HEK293 (cell line): ENCODE data around the gene APEX2.

Experiments used
- CTCF ChIA-PET: fragments of 350-600 bp; formaldehyde crosslinking; extraction: SDS; loops from one replicate; lab custom pipeline; 2021; ENCODE audit warnings: antibody characterized with exemption; lab: Yijun Ruan, JAX
- POLR2A ChIA-PET: fragments of 300-600 bp; formaldehyde crosslinking; extraction: SDS; loops from one replicate; lab custom pipeline; 2020; ENCODE audit warnings: antibody characterized with exemption, inconsistent platforms; lab: Yijun Ruan, JAX
- H3K27ac ChIP-seq: fragments of 200-500 bp; sonication (Bioruptor generic); 2 replicates; pipeline ENCODE4 v1.5.1; 2014; ENCODE audit warnings: low read depth, low read length, control low read depth, inconsistent platforms; ENCODE audit errors: extremely low read depth
- H3K36me3 ChIP-seq, 2 experiments: fragments of 200-500 bp in 1 of 2; sonication (Bioruptor generic) in 1 of 2; 1 replicate in 1 of 2; 2 replicates in 1 of 2; pipeline ENCODE4 v1.5.1; 2014 to 2017; ENCODE audit warnings: inconsistent platforms in 2 of 2, low read length in 2 of 2; ENCODE audit not compliant: control insufficient read depth in 2 of 2, insufficient read depth in 1 of 2
- H3K4me1 ChIP-seq: fragments of 200-500 bp; sonication (Bioruptor generic); 2 replicates; pipeline ENCODE4 v1.5.1; 2014; ENCODE audit warnings: mild to moderate bottlenecking, low read length, inconsistent platforms; ENCODE audit not compliant: control insufficient read depth, insufficient read depth
- H3K4me3 ChIP-seq: 2 replicates; pipeline ENCODE4 v1.5.1; 2011; ENCODE audit warnings: low read depth, mild to moderate bottlenecking, control low read depth, low read length, moderate library complexity
- H3K9me3 ChIP-seq: fragments of 200-500 bp; sonication (Bioruptor generic); 2 replicates; pipeline ENCODE4 v1.5.1; 2014; ENCODE audit warnings: low read depth, low read length, inconsistent platforms; ENCODE audit not compliant: control insufficient read depth, insufficient read depth
- BCL11A ChIP-seq: fragments of 450-650 bp; formaldehyde crosslinking; IDR thresholded peaks from 2 replicates; pipeline ENCODE4 v1.5.1; 2016; ENCODE audit warnings: low read depth, missing biosample characterization, missing genetic modification characterization
- KLF16 ChIP-seq: fragments of 450-650 bp; formaldehyde crosslinking; IDR thresholded peaks from 2 replicates; pipeline ENCODE4 v1.5.1; 2017; ENCODE audit warnings: missing biosample characterization, missing genetic modification characterization
- PRDM1 ChIP-seq: fragments of 450-650 bp; formaldehyde crosslinking; IDR thresholded peaks from 2 replicates; pipeline ENCODE4; 2016; ENCODE audit warnings: missing biosample characterization, missing genetic modification characterization
- ZNF121 ChIP-seq: fragments of 450-650 bp; formaldehyde crosslinking; IDR thresholded peaks from 2 replicates; pipeline ENCODE4 v1.5.1; 2016; ENCODE audit warnings: missing biosample characterization, missing genetic modification characterization
- ZNF133 ChIP-seq: fragments of 450-650 bp; formaldehyde crosslinking; IDR thresholded peaks from 2 replicates; pipeline ENCODE4 v1.5.1; 2016; ENCODE audit warnings: missing biosample characterization, missing genetic modification characterization
- ZNF146 ChIP-seq: fragments of 450-650 bp; formaldehyde crosslinking; IDR thresholded peaks from 2 replicates; pipeline ENCODE4 v1.5.1; 2016; ENCODE audit warnings: missing biosample characterization, missing genetic modification characterization
- ZNF157 ChIP-seq: fragments of 450-650 bp; formaldehyde crosslinking; IDR thresholded peaks from 2 replicates; pipeline ENCODE4 v1.5.1; 2016; ENCODE audit warnings: missing biosample characterization, missing genetic modification characterization
- ZNF16 ChIP-seq: fragments of 450-650 bp; formaldehyde crosslinking; IDR thresholded peaks from 2 replicates; pipeline ENCODE4 v1.5.1; 2016; ENCODE audit warnings: low read depth, missing biosample characterization, missing genetic modification characterization
- ZNF221 ChIP-seq: fragments of 450-650 bp; formaldehyde crosslinking; IDR thresholded peaks from 2 replicates; pipeline ENCODE4 v1.5.1; 2017; ENCODE audit warnings: missing biosample characterization, missing genetic modification characterization, borderline replicate concordance
- ZNF26 ChIP-seq: fragments of 450-650 bp; formaldehyde crosslinking; IDR thresholded peaks from 2 replicates; pipeline ENCODE4 v1.5.1; 2016; ENCODE audit warnings: missing biosample characterization, missing genetic modification characterization
- ZNF324 ChIP-seq: fragments of 450-650 bp; formaldehyde crosslinking; IDR thresholded peaks from 2 replicates; pipeline ENCODE4 v1.5.1; 2016; ENCODE audit warnings: missing biosample characterization, missing genetic modification characterization
- ZNF391 ChIP-seq: fragments of 450-650 bp; formaldehyde crosslinking; IDR thresholded peaks from 2 replicates; pipeline ENCODE4 v1.5.1; 2016; ENCODE audit warnings: low read depth, missing biosample characterization, missing genetic modification characterization, borderline replicate concordance
- ZNF394 ChIP-seq: fragments of 450-650 bp; formaldehyde crosslinking; IDR thresholded peaks from 2 replicates; pipeline ENCODE4 v1.5.1; 2016; ENCODE audit warnings: missing biosample characterization, missing genetic modification characterization, mild to moderate bottlenecking, moderate library complexity, borderline replicate concordance
- ZNF404 ChIP-seq: fragments of 450-650 bp; formaldehyde crosslinking; IDR thresholded peaks from 2 replicates; pipeline ENCODE4 v1.5.1; 2017; ENCODE audit warnings: missing biosample characterization, missing genetic modification characterization
- ZNF501 ChIP-seq: fragments of 450-650 bp; formaldehyde crosslinking; IDR thresholded peaks from 2 replicates; pipeline ENCODE4 v1.5.1; 2016; ENCODE audit warnings: missing biosample characterization, missing genetic modification characterization
- ZNF549 ChIP-seq: fragments of 450-650 bp; IDR thresholded peaks from 2 replicates; pipeline ENCODE4 v1.5.1; 2018; ENCODE audit warnings: missing biosample characterization, missing genetic modification characterization, mild to moderate bottlenecking, inconsistent platforms, moderate library complexity
- ZNF571 ChIP-seq: fragments of 450-650 bp; formaldehyde crosslinking; IDR thresholded peaks from 2 replicates; pipeline ENCODE4 v1.5.0; 2017; ENCODE audit warnings: missing biosample characterization, missing genetic modification characterization
- ZNF626 ChIP-seq: fragments of 450-650 bp; sonication (Bioruptor Pico); formaldehyde crosslinking; IDR thresholded peaks from 2 replicates; pipeline ENCODE4 v1.5.1; 2018; ENCODE audit warnings: missing biosample characterization, missing genetic modification characterization, inconsistent platforms
- ZNF785 ChIP-seq: fragments of 450-650 bp; formaldehyde crosslinking; IDR thresholded peaks from 2 replicates; pipeline ENCODE4 v1.5.1; 2016; ENCODE audit warnings: missing biosample characterization, missing genetic modification characterization
- ZNF843 ChIP-seq: fragments of 450-650 bp; formaldehyde crosslinking; IDR thresholded peaks from 2 replicates; pipeline ENCODE4 v1.5.1; 2016; ENCODE audit warnings: missing biosample characterization, missing genetic modification characterization
- ZSCAN16 ChIP-seq: fragments of 450-650 bp; formaldehyde crosslinking; IDR thresholded peaks from 2 replicates; pipeline ENCODE4 v1.5.1; 2016; ENCODE audit warnings: missing biosample characterization, missing genetic modification characterization
- ZSCAN23 ChIP-seq: fragments of 450-650 bp; formaldehyde crosslinking; IDR thresholded peaks from 2 replicates; pipeline ENCODE4 v1.5.1; 2016; ENCODE audit warnings: missing biosample characterization, missing genetic modification characterization
- ZXDB ChIP-seq: fragments of 450-650 bp; formaldehyde crosslinking; IDR thresholded peaks from 2 replicates; pipeline ENCODE4 v1.5.1; 2016; ENCODE audit warnings: missing biosample characterization, missing genetic modification characterization

APEX2 gene

DNA sequence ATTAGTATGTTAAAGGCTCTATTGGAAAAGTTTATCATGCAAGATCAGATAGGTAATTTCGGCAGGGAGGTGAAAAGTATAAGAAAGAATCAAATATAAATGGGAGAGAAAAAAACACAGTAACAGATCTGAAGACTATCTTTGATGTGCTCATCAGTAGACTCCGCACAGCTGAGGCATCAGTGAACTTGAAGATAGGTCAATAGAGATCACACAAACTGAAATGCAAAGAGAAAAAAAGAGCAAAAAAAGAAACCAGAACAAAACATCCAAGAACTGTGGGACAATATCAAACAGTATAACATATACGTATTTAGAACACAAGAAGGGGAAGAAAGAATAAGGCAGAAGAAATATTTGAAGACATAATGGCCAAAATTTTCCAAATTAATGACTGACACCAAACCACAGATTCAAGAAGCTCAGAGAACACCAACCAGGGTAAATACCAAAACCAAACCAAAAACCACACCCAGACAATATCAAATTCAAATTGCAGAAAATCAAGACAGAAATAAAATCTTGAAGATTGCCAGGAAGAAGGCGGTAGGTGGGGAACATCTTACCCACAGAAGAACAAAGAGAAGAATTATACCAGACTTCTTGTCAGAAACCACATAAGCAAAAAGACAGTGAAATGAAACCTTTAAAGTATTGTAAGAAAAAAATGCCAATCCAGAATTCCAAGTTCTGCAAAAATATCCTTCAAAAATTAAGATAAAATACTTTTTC lies 35.2 kb upstream of the APEX2 start:
- POLR2A ChIA-PET, result no interaction called here
- TF ChIP-seq ZNF549 (tag by site-specific recombination) (no peak), ZNF16 (tag by site-specific recombination) (no peak), ZNF157 (tag by site-specific recombination) (no peak), ZNF571 (tag by site-specific recombination) (no peak)
- no peaks in the 10 kb centered on the region for H3K36me3 ChIP-seq
- CTCF ChIA-PET, result no interaction called here
- H3K4me1 ChIP-seq, result no peaks in the 10 kb centered on the region
- H3K27ac ChIP-seq, result no peak overlapping the region
- H3K4me3 ChIP-seq, result no peak overlapping the region
- H3K9me3 ChIP-seq, result peaks cover 4% of the 10 kb centered on the region; the same call in 1 of the 2 replicates

GRCh38 chrX:54977387-54977786 lies 22.8 kb upstream of the APEX2 start:
- Histone ChIP-seq H3K4me1 (no peaks in the 10 kb centered on the region), H3K9me3 (no peaks in the 10 kb centered on the region; the same call in 1 of the 2 replicates), H3K27ac (no peak overlapping the region)
- ChIA-PET POLR2A (no interaction called here), CTCF (no interaction called here)
- TF ChIP-seq ZNF394 (tag by site-specific recombination) (no peak), ZNF26 (tag by site-specific recombination) (no peak), ZNF404 (no peak), ZNF501 (tag by site-specific recombination) (no peak), PRDM1 (tag by site-specific recombination) (no peak), ZNF785 (tag by site-specific recombination) (no peak), ZNF16 (tag by site-specific recombination) (no peak), ZNF121 (tag by site-specific recombination) (no peak), KLF16 (tag by site-specific recombination) (no peak), ZNF221 (tag by site-specific recombination) (no peak)
- TF ChIP-seq, all 188 proteins: peak for 0
- H3K36me3 ChIP-seq, result no peaks in the 10 kb centered on the region
- H3K4me3 ChIP-seq, result no peak overlapping the region

GRCh38 chrX:54978448-54978847 lies 21.7 kb upstream of the APEX2 start:
- Histone ChIP-seq H3K4me1 (no peaks in the 10 kb centered on the region), H3K4me3 (no peak overlapping the region), H3K36me3 (no peaks in the 10 kb centered on the region), H3K27ac (no peak overlapping the region), H3K9me3 (no peaks in the 10 kb centered on the region; the same call in 1 of the 2 replicates)
- CTCF ChIA-PET, result no interaction called here
- TF ChIP-seq ZSCAN23 (tag by site-specific recombination), result no peak
- no peak for TF ChIP-seq ZXDB
- TF ChIP-seq ZNF146, result no peak
- TF ChIP-seq ZNF133 (tag by site-specific recombination), result no peak
- no peak for TF ChIP-seq ZNF391 (tag by site-specific recombination)
- no peak for TF ChIP-seq ZNF626
- no peak for TF ChIP-seq ZNF843
- no peak for TF ChIP-seq BCL11A (tag by site-specific recombination)
- TF ChIP-seq ZSCAN16 (tag by site-specific recombination), result no peak
- no peak for TF ChIP-seq ZNF324 (tag by site-specific recombination)
- TF ChIP-seq ZNF157 (tag by site-specific recombination), result no peak
- POLR2A ChIA-PET, result no interaction called here
